NB4 (cell line): ENCODE data around the gene HES2.

Source experiments
- CTCF ChIP-seq: IDR thresholded peaks from one replicate; pipeline ENCODE4 v1.5.1; 2012; ENCODE audit warnings: low read depth, low read length
- TF ChIP-seq, protein P1 (sequence below): IDR thresholded peaks from 2 replicates; pipeline ENCODE4 v1.6.1; 2011; ENCODE audit warnings: low read depth, low read length

GRCh38 chr1:6396998-6397397 is 22.7 kb downstream of the HES2 start:
- no peak for TF ChIP-seq CTCF
- TF ChIP-seq, protein P1, sequence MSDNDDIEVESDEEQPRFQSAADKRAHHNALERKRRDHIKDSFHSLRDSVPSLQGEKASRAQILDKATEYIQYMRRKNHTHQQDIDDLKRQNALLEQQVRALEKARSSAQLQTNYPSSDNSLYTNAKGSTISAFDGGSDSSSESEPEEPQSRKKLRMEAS: no peak
